Activated CD4-positive, alpha-beta T cell treated with anti-CD3 and anti-CD28 coated beads, Interleukin-2, amount 50 U/mL, for 48 hours (primary cell): ENCODE data around the gene RRAS2.
"Not testable (repeated sequence)": the region's sequence is repeated elsewhere in the genome, so short reads cannot be mapped to it uniquely, and the experiment has no call there.

Source experiments
- DNase-seq, 2 experiments: peaks; one replicate each; pipeline ENCODE4 v3.0.0-alpha.2; 2020

RRAS2 gene

DNA sequence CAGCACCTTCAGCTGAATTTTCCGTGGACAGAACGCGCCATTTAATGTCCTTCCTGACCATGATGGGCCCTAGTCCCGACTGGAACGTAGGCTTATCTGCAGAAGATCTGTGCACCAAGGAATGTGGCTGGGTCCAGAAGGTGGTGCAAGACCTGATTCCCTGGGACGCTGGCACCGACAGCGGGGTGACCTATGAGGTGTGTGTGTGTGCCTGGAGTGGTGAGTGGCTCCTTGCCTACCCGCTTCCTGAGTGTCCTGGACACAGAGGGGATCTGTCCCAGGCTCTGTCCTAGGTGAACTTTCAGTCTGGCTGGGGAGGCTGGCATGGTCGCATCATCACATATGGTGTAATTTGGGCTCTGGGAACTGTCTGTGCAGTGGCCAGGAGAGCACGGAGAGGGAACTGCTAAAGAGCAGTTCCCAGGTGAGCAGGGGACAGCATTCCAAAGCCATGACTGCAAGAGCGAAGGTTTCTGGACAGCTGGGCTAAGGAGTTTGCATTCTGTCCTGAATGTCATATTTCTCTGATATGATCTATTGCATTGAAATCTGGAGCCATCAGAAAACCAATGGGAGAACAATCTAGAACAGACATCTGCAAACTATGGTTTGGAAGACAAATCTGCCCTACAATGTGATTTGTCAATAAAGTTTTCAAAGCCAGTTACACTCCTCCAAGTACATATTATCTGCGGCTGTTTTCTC, 104.3 kb downstream of the RRAS2 start:
- no peak for DNase-seq

GRCh38 chr11:14253840-14254239, 105.1 kb downstream of the RRAS2 start:
- DNase-seq: no peak

DNA sequence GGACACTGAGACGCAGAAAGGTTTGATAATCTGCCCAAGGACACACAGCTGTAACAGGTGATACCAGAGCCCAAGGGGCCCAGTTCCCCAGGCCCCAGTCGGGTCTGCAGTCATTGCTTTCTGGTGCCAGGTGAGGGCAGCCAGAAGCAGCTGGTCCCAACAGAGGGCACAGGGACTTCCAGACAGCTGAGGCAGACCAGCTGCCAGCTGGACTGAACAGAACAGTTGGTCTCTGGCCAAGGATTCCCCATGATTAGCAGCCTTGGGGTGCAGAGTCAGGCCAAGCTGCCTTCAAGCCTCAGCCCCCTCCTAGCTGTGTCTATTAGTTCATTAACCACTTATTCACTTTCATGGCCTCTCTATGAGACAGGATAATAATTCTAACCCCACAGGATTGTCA, 105.6 kb downstream of the RRAS2 start:
- no peak for DNase-seq

DNA sequence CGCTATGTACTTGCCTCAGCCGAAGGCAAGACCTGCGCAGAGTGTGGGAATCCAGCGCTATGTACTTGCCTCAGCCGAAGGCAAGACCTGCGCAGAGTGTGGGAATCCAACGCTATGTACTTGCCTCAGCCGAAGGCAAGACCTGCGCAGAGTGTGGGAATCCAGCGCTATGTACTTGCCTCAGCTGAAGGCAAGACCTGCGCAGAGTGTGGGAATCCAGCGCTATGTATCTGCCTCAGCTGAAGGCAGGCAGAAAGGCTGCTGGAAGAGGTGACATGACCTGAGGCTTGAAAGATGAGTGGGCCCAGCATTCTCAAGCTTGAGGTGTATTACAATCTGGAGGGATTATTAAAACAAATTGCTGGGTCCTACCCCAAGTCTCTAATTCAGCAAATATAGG, 106.5 kb downstream of the RRAS2 start:
- DNase-seq: not testable (repeated sequence)

DNA sequence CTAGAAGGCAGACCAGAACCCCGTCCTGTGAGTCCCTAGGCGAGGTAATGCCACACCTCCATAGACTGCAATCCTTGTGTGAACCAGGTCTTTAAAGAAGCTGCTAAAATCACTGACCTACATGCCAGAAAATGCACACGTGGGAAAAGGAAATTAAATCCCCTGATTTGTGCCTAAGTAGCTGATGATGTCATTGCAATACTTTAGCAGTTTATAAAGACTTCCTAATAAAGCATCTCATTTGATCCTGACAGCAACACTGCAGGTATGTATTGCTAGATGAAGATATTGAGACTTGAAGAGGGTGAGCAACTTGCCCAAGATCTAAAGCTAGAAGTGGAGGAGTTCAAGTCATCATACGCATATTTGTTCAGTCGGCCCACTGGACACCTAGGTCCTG, 107.2 kb downstream of the RRAS2 start:
- no peak for DNase-seq

GRCh38 chr11:14249121-14249963, 109.6 kb downstream of the RRAS2 start:
- peak; percentile 70 to 75 for DNase-seq

- peak; percentile 1 to 11 for DNase-seq
Measured at GRCh38 chr11:14248580-14248981, 110.4 kb downstream of the RRAS2 start.

DNA sequence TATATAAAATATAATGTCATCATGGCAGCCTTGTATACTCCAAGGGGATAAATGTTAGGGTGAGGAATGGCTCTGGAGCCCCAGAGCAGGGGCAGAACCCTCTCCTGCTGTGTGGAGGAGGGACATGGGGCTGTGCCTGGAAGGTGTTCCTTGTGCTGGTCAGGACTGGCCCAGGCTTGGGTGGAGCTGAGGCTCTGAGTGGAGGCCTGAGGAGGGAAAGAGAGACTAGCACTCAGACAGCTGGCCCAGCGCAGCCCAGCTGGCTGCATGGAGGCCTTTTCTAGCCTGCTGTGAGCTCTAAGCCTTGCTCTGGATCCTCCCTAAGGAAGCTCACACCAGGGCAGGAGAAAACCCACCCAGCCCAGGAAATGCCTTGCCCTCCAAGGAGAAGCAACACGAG, 113.5 kb downstream of the RRAS2 start:
- DNase-seq: no peak

DNA sequence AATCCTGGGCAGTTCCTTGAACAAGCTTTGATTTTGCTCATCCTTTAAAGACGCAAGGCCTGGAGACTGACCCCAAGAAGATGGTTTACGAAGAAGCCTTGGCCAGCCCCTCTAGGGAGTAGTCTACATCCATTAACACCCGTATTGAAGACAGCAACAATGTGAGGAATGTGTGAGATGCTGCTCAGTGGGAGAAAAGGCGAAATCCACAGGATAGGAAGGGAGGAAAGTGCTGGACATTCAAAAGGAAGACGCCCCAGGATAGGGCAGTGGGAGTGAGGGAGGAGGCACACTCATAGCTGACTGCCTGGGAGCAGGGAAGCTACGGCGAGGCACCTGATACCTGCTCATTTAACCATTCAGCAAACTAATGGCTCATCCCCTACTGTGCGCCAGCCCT, 114.1 kb downstream of the RRAS2 start:
- DNase-seq: no peak

- DNase-seq: no peak
Measured at GRCh38 chr11:14242733-14243132, 116.2 kb downstream of the RRAS2 start.

DNA sequence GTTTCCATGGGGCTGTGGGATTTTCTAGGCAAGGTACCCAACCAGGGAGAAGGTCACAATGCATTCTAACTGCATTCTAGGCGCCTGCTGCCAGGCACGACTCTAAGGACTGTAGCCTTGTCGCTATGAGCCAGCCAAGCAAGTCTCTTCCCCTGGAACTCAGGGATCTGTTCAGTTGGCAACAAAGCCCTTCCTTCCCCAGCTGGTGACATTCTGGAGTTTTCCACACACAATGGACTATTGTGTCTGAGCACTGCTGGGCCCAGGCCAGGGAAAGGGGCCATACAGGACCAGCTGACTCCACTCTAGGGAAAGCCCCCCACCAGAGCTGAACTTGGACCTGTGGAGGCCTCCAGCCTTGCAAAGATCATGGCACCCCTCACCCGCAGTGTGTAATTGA, 116.8 kb downstream of the RRAS2 start:
- DNase-seq: no peak

- DNase-seq: no peak
Measured at GRCh38 chr11:14240951-14241350, 118.0 kb downstream of the RRAS2 start.

DNA sequence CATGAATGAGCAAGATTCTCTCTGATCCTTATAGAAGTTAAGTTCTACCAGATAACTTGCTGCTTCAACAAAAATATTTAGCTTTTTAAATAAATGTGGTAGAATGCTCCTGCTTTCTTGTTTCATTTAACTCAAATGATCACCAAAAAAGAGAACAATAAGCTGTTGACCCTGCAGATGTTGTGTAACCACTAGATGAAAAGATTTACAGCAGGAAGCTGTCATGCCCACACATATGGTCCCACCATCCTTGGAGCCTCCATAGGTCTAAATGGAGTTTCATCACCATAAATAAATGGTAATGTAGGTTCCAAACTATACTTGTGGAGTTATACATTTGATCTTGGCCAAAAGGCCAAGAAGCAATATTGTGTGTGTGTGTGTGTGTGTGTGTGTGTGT, 118.8 kb downstream of the RRAS2 start:
- no peak for DNase-seq

- no peak for DNase-seq
Measured at GRCh38 chr11:14237444-14237961, 121.5 kb downstream of the RRAS2 start.

DNA sequence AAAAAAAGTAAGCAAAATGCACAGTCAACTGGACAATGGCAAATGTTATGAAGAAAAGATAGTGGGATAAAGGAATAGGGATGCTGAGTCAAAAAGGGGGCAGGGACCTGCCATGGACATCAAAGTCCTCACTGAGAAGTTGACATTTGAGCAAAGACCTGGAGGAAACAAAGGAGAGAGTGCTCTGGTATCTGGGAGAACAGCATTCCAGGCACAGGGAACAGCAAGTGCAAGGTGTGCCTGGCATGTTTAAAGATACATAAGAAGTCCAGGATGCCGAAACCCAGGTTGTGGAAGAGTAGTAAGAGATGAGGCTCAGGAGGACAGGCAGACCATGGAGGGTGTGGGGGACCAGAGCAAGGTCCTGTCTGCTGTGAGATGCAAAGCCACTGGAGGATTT, 123.3 kb downstream of the RRAS2 start:
- DNase-seq: no peak

GRCh38 chr11:14234446-14234845, 124.5 kb downstream of the RRAS2 start:
- DNase-seq: no peak

- DNase-seq: no peak
Measured at GRCh38 chr11:14232652-14233051, 126.3 kb downstream of the RRAS2 start.

- no peak for DNase-seq
Measured at GRCh38 chr11:14230407-14230806, 128.6 kb downstream of the RRAS2 start.

GRCh38 chr11:14229472-14229871, 129.5 kb downstream of the RRAS2 start:
- DNase-seq: no peak

GRCh38 chr11:14228356-14228755, 130.6 kb downstream of the RRAS2 start:
- DNase-seq: no peak
